Glutamatergic neuron (in vitro differentiated cells): ENCODE measurements around the gene ARHGAP21. TPM values are rescaled to one million over a fixed set of nuclear protein-coding genes. Genes with fewer than 3 reads are reported as not detected.

Experiments
- DNase-seq: peaks from one replicate; pipeline ENCODE4 v3.0.0; 2022
- H3K27ac Mint-ChIP-seq: one replicate; pipeline ENCODE4 v1.8.0; 2020; ENCODE audit warnings: mild to moderate bottlenecking, mixed read lengths, inconsistent platforms; ENCODE audit not compliant: unreplicated experiment
- H3K27me3 Mint-ChIP-seq: one replicate; pipeline ENCODE4 v1.8.0; 2020; ENCODE audit warnings: mild to moderate bottlenecking, moderate library complexity, mixed read lengths, inconsistent platforms; ENCODE audit not compliant: unreplicated experiment
- H3K36me3 Mint-ChIP-seq: one replicate; pipeline ENCODE4 v1.8.0; 2020; ENCODE audit warnings: mild to moderate bottlenecking, mixed read lengths, inconsistent platforms; ENCODE audit not compliant: unreplicated experiment
- H3K4me1 Mint-ChIP-seq: one replicate; pipeline ENCODE4 v1.8.0; 2020; ENCODE audit warnings: mild to moderate bottlenecking, low read depth, mixed read lengths, inconsistent platforms; ENCODE audit not compliant: unreplicated experiment
- H3K4me3 Mint-ChIP-seq: one replicate; pipeline ENCODE4 v1.8.0; 2020; ENCODE audit warnings: mild to moderate bottlenecking, mixed read lengths, inconsistent platforms; ENCODE audit not compliant: unreplicated experiment
- H3K9me3 Mint-ChIP-seq: one replicate; pipeline ENCODE4 v1.8.0; 2020; ENCODE audit warnings: mild to moderate bottlenecking, moderate library complexity, mixed read lengths, inconsistent platforms; ENCODE audit not compliant: unreplicated experiment
- CTCF ChIP-seq: fragments of 200-600 bp; sonication (generic); IDR thresholded peaks from one replicate; pipeline ENCODE4 v1.5.0; 2021; ENCODE audit not compliant: partially characterized antibody, unreplicated experiment
- total RNA-seq: library from RNA; stranded (reverse); fragmentation: NEBNext Ultra II Directional; extraction: Animal tissue kit (Norgen Biotek cat#: 25700); gene quantifications from one replicate; pipeline ENCODE4 v1.2.1, GENCODE V29; 2021; ENCODE audit not compliant: unreplicated experiment

The ARHGAP21 gene
- total RNA-seq, 1 donor from 2014 or later: 217 TPM

GRCh38 chr10:24544776-24545175, 178.9 kb downstream of the ARHGAP21 start:
- H3K4me1 Mint-ChIP-seq: no peaks in the 10 kb centered on the region
- no peaks in the 10 kb centered on the region for H3K9me3 Mint-ChIP-seq
- DNase-seq: no peak
- H3K27ac Mint-ChIP-seq: no peak overlapping the region
- no peak for TF ChIP-seq CTCF
- H3K4me3 Mint-ChIP-seq: no peak overlapping the region
- peaks cover 9% of the 10 kb centered on the region for H3K36me3 Mint-ChIP-seq
- no peaks in the 10 kb centered on the region for H3K27me3 Mint-ChIP-seq

GRCh38 chr10:24542314-24543270, 181.1 kb downstream of the ARHGAP21 start:
- Mint-ChIP-seq H3K36me3 (peaks cover 9% of the 10 kb centered on the region), H3K27ac (no peak overlapping the region)
- no peak for DNase-seq

DNA sequence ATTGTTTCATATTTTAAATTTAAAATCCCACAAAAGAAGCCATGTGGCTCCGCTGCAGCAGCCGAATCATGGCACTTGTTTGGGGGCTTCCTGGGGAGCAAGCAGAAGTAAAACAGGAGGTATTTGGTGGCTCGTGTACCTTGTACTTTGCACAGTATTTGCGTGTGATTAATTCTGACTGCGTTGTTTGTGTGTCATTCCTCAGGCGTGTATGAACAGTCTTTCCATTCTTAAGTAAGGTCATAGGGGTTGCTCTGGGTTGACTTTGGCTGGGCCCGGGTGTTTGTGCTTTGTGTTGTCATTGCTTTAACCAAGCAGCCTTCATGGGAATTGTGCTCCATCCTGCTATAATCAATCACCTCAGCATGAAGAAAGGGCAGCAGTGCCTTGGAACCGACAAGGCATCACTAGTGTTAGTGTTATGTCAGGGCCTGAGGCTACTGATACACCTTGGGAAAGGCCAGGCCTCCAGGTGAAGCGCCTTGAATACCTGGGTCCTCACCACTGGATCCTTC, 182.4 kb downstream of the ARHGAP21 start:
- H3K9me3 Mint-ChIP-seq: no peaks in the 10 kb centered on the region
- peaks cover 9% of the 10 kb centered on the region for H3K36me3 Mint-ChIP-seq
- H3K4me3 Mint-ChIP-seq: no peak overlapping the region
- no peak overlapping the region for H3K27ac Mint-ChIP-seq
- H3K27me3 Mint-ChIP-seq: peaks cover 2% of the 10 kb centered on the region
- no peak for TF ChIP-seq CTCF
- H3K4me1 Mint-ChIP-seq: no peaks in the 10 kb centered on the region
- no peak for DNase-seq

More at GRCh38 chr10:24542314-24543270, 181.1 kb downstream of the ARHGAP21 start:
- Mint-ChIP-seq H3K4me1 (no peaks in the 10 kb centered on the region), H3K9me3 (no peaks in the 10 kb centered on the region), H3K4me3 (no peak overlapping the region), H3K27me3 (peaks cover 2% of the 10 kb centered on the region)
- no peak for TF ChIP-seq CTCF

DNA sequence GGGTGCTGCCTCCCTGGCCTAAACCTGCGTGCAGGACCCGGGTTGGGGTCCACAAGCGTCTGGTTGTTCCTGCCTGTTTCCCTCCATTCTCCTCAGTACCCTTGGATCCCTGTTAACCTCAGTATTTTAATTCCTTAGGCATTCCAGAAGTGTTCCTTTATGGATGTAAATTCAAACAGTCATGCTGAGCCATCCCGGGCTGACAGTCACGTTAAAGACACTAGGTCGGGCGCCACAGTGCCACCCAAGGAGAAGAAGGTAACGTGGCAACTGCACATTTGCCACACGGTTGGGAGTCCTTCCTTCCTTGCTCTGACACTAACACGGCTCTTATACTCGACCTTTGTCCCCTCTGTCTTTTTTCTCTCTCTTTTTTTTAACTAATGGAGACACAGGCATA, 187.1 kb downstream of the ARHGAP21 start:
- Mint-ChIP-seq H3K4me3 (no peak overlapping the region), H3K27ac (no peak overlapping the region), H3K9me3 (no peaks in the 10 kb centered on the region), H3K36me3 (no peaks in the 10 kb centered on the region), H3K4me1 (no peaks in the 10 kb centered on the region), H3K27me3 (peaks cover 2% of the 10 kb centered on the region)
- no peak for DNase-seq
- TF ChIP-seq CTCF: no peak

DNA sequence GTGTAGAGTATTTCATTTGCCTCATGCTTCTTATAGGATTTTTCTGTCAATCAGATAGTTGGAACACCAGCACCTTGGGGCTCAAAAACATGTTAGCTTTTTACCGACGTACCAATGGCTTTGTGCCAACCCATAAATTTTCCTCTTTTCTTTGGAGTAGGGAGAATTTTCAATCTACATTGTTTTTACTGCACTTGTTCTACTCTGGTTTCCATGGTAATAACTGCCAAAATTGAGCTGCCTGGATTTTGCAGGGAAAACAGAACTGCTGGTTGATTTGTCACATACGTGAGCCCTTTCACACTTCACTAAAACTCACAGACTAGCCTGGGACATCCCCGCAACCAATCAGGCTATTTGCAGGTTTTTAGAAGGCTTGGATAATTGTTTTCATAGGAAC, 189.7 kb downstream of the ARHGAP21 start:
- Mint-ChIP-seq H3K9me3 (no peaks in the 10 kb centered on the region), H3K27ac (no peak overlapping the region), H3K36me3 (no peaks in the 10 kb centered on the region), H3K27me3 (no peaks in the 10 kb centered on the region), H3K4me1 (no peaks in the 10 kb centered on the region), H3K4me3 (no peak overlapping the region)
- no peak for TF ChIP-seq CTCF
- no peak for DNase-seq
